Parathyroid adenoma (tissue), 2 donors: ENCODE measurements around the gene PLA2G2F.

Experiments used
- H2AFZ ChIP-seq: fragments of 300-600 bp; sonication (generic); one replicate; pipeline ENCODE4 v1.7.0; 2017; ENCODE audit warnings: antibody characterized with exemption, mild to moderate bottlenecking
- H3K27ac ChIP-seq: fragments of 300-600 bp; sonication (generic); one replicate; pipeline ENCODE4 v1.7.0; 2017
- H3K27me3 ChIP-seq: fragments of 300-600 bp; sonication (generic); one replicate; pipeline ENCODE4 v1.7.0; 2017; ENCODE audit warnings: low read length; ENCODE audit not compliant: control insufficient read depth, insufficient read depth
- H3K36me3 ChIP-seq: fragments of 300-600 bp; sonication (generic); one replicate; pipeline ENCODE4 v1.7.0; 2017; ENCODE audit warnings: low read length; ENCODE audit not compliant: control insufficient read depth, insufficient read depth
- H3K4me1 ChIP-seq: fragments of 300-600 bp; sonication (generic); one replicate; pipeline ENCODE4 v1.7.0; 2017; ENCODE audit warnings: control low read depth
- H3K4me2 ChIP-seq: fragments of 300-600 bp; sonication (generic); one replicate; pipeline ENCODE4 v1.7.0; 2017; ENCODE audit warnings: low read length
- H3K4me3 ChIP-seq: fragments of 300-600 bp; sonication (generic); one replicate; pipeline ENCODE4 v1.7.0; 2017; ENCODE audit warnings: low read depth, low read length
- H3K79me2 ChIP-seq: fragments of 300-600 bp; sonication (generic); one replicate; pipeline ENCODE4 v1.7.0; 2017; ENCODE audit warnings: control low read depth
- H3K9ac ChIP-seq: fragments of 300-600 bp; sonication (generic); one replicate; pipeline ENCODE4 v1.7.0; 2017; ENCODE audit warnings: mild to moderate bottlenecking
- H3K9me3 ChIP-seq: fragments of 300-600 bp; sonication (generic); one replicate; pipeline ENCODE4 v1.7.0; 2017; ENCODE audit warnings: low read length; ENCODE audit not compliant: control insufficient read depth
- CTCF ChIP-seq: fragments of 300-600 bp; sonication (generic); IDR thresholded peaks from one replicate; pipeline ENCODE4 v1.7.0; 2017; ENCODE audit warnings: antibody characterized with exemption, mild to moderate bottlenecking
- donor health status: primary hyperparathyroidism.

PLA2G2F gene

GRCh38 chr1:20137055-20137454 lies 2.1 kb upstream of the PLA2G2F start:
- Histone ChIP-seq H3K4me2 (no peak overlapping the region), H2AFZ (no peak overlapping the region), H3K9me3 (no peaks in the 10 kb centered on the region), H3K27ac (no peak overlapping the region), H3K4me3 (no peak overlapping the region), H3K27me3 (no peaks in the 10 kb centered on the region), H3K36me3 (no peaks in the 10 kb centered on the region), H3K4me1 (no peaks in the 10 kb centered on the region), H3K79me2 (no peaks in the 10 kb centered on the region), H3K9ac (no peak overlapping the region)
- TF ChIP-seq CTCF: no peak

- no peaks in the 10 kb centered on the region for H3K9me3 ChIP-seq
- H3K27ac ChIP-seq: no peak overlapping the region
- H3K4me2 ChIP-seq: no peak overlapping the region
- H3K9ac ChIP-seq: no peak overlapping the region
- no peak for TF ChIP-seq CTCF
- H3K4me3 ChIP-seq: no peak overlapping the region
- H2AFZ ChIP-seq: no peak overlapping the region
- H3K79me2 ChIP-seq: no peaks in the 10 kb centered on the region
- no peaks in the 10 kb centered on the region for H3K4me1 ChIP-seq
- no peaks in the 10 kb centered on the region for H3K27me3 ChIP-seq
- H3K36me3 ChIP-seq: no peaks in the 10 kb centered on the region
Measured at GRCh38 chr1:20137604-20138003, 1.5 kb upstream of the PLA2G2F start.

- H3K9ac ChIP-seq: no peak overlapping the region
- H3K4me3 ChIP-seq: no peak overlapping the region
- no peak for TF ChIP-seq CTCF
- no peak overlapping the region for H2AFZ ChIP-seq
- H3K9me3 ChIP-seq: no peaks in the 10 kb centered on the region
- H3K79me2 ChIP-seq: no peaks in the 10 kb centered on the region
- H3K4me1 ChIP-seq: no peaks in the 10 kb centered on the region
- no peaks in the 10 kb centered on the region for H3K36me3 ChIP-seq
- H3K27me3 ChIP-seq: no peaks in the 10 kb centered on the region
- no peak overlapping the region for H3K4me2 ChIP-seq
- H3K27ac ChIP-seq: no peak overlapping the region
Measured at GRCh38 chr1:20138346-20138745, 777 bp upstream of the PLA2G2F start.

GRCh38 chr1:20139776-20140612 lies 871 bp downstream of the PLA2G2F start:
- no peak overlapping the region for H2AFZ ChIP-seq
- no peak for TF ChIP-seq CTCF
- no peaks in the 10 kb centered on the region for H3K9me3 ChIP-seq
- no peaks in the 10 kb centered on the region for H3K36me3 ChIP-seq
- H3K4me3 ChIP-seq: no peak overlapping the region
- no peaks in the 10 kb centered on the region for H3K79me2 ChIP-seq
- H3K4me1 ChIP-seq: no peaks in the 10 kb centered on the region
- H3K27ac ChIP-seq: no peak overlapping the region
- no peak overlapping the region for H3K9ac ChIP-seq
- H3K4me2 ChIP-seq: no peak overlapping the region
- no peaks in the 10 kb centered on the region for H3K27me3 ChIP-seq

GRCh38 chr1:20141001-20141400 lies 1.9 kb downstream of the PLA2G2F start:
- Histone ChIP-seq H3K4me3 (no peak overlapping the region), H3K36me3 (no peaks in the 10 kb centered on the region)

More at GRCh38 chr1:20141001-20141400, 1.9 kb downstream of the PLA2G2F start:
- Histone ChIP-seq H3K79me2 (no peaks in the 10 kb centered on the region), H3K4me1 (no peaks in the 10 kb centered on the region), H3K27ac (no peak overlapping the region), H3K4me2 (no peak overlapping the region), H3K9ac (no peak overlapping the region), H3K27me3 (no peaks in the 10 kb centered on the region), H3K9me3 (no peaks in the 10 kb centered on the region), H2AFZ (no peak overlapping the region)
- TF ChIP-seq CTCF: no peak
